Activated naive CD4-positive, alpha-beta T cell treated with anti-CD3 and anti-CD28 coated beads, Interleukin-2, amount 10 ng/mL, durations not matched to agents 7 days and 5 days (primary cell): ENCODE data around the gene AFM.

ENCODE experiments used
- CTCF ChIA-PET: fragments of 350-600 bp; sonication (Branson Sonifier 250); formaldehyde crosslinking; loops from one replicate; lab custom pipeline; 2021; ENCODE audit warnings: antibody characterized with exemption; lab: Charles Lee
- DNase-seq: peaks from one replicate; pipeline ENCODE4 v3.0.0-alpha.2; 2020
- H3K27ac Mint-ChIP-seq: one replicate; pipeline ENCODE4 v1.8.0; 2021; ENCODE audit warnings: mild to moderate bottlenecking, moderate library complexity, mixed read lengths
- H3K27me3 Mint-ChIP-seq: one replicate; pipeline ENCODE4 v1.8.0; 2021; ENCODE audit warnings: mild to moderate bottlenecking, mixed read lengths
- H3K36me3 Mint-ChIP-seq: one replicate; pipeline ENCODE4 v1.8.0; 2021; ENCODE audit warnings: mixed read lengths
- H3K4me1 Mint-ChIP-seq: one replicate; pipeline ENCODE4 v1.8.0; 2021; ENCODE audit warnings: mixed read lengths
- H3K4me3 Mint-ChIP-seq: one replicate; pipeline ENCODE4 v1.8.0; 2021; ENCODE audit warnings: mild to moderate bottlenecking, moderate library complexity, mixed read lengths
- H3K9me3 Mint-ChIP-seq: one replicate; pipeline ENCODE4 v1.8.0; 2021; ENCODE audit warnings: mixed read lengths

Gene AFM

GRCh38 chr4:73481358-73481757, at the start of gene AFM:
Gene AFM, plus strand, starts transcription at chr4:73481745. Its CDS starts 31 bp downstream, at chr4:73481776.
- H3K27ac Mint-ChIP-seq = no peak within 1 kb of the TSS
- peaks cover 4% of the 10 kb centered on the region for H3K27me3 Mint-ChIP-seq
- DNase-seq = no peak
- no peak within 1 kb of the TSS for H3K4me3 Mint-ChIP-seq
- no peaks in the 10 kb centered on the region for H3K4me1 Mint-ChIP-seq
- CTCF ChIA-PET = no interaction called here
- H3K36me3 Mint-ChIP-seq = no peaks in the 10 kb centered on the region
- H3K9me3 Mint-ChIP-seq = peaks cover 1% of the 10 kb centered on the region

- no peaks in the 10 kb centered on the region for H3K4me1 Mint-ChIP-seq
- CTCF ChIA-PET = no interaction called here
Observed at GRCh38 chr4:73431813-73432168, 49.8 kb upstream of the AFM start.

GRCh38 chr4:73432169-73433000, 49.2 kb upstream of the AFM start:
- no peak overlapping the region for H3K4me3 Mint-ChIP-seq
- H3K9me3 Mint-ChIP-seq = no peaks in the 10 kb centered on the region
- H3K4me1 Mint-ChIP-seq = no peaks in the 10 kb centered on the region
- CTCF ChIA-PET = interaction anchor here (1.4 kb wide), 1 partner anchor 14 kb away, joined by 3 read pairs; no protein-coding TSS in a partner anchor
- no peaks in the 10 kb centered on the region for H3K36me3 Mint-ChIP-seq
- no peaks in the 10 kb centered on the region for H3K27me3 Mint-ChIP-seq
- no peak overlapping the region for H3K27ac Mint-ChIP-seq
- DNase-seq = no peak

More at GRCh38 chr4:73431813-73432168, 49.8 kb upstream of the AFM start:
- no peaks in the 10 kb centered on the region for H3K9me3 Mint-ChIP-seq
- DNase-seq = no peak
- no peaks in the 10 kb centered on the region for H3K27me3 Mint-ChIP-seq
- H3K4me3 Mint-ChIP-seq = no peak overlapping the region
- no peaks in the 10 kb centered on the region for H3K36me3 Mint-ChIP-seq
- no peak overlapping the region for H3K27ac Mint-ChIP-seq

GRCh38 chr4:73433140-73433539, 48.4 kb upstream of the AFM start:
- Mint-ChIP-seq H3K27ac (no peak overlapping the region), H3K27me3 (no peaks in the 10 kb centered on the region), H3K9me3 (no peaks in the 10 kb centered on the region), H3K4me1 (no peaks in the 10 kb centered on the region), H3K4me3 (no peak overlapping the region), H3K36me3 (no peaks in the 10 kb centered on the region)
- no peak for DNase-seq
- CTCF ChIA-PET = interaction anchor here (1.4 kb wide), 1 partner anchor 13 kb away, joined by 3 read pairs; no protein-coding TSS in a partner anchor

GRCh38 chr4:73434311-73434710, 47.2 kb upstream of the AFM start:
- H3K9me3 Mint-ChIP-seq = no peaks in the 10 kb centered on the region
- H3K4me1 Mint-ChIP-seq = no peaks in the 10 kb centered on the region
- no peak overlapping the region for H3K4me3 Mint-ChIP-seq
- H3K27ac Mint-ChIP-seq = no peak overlapping the region
- no peaks in the 10 kb centered on the region for H3K36me3 Mint-ChIP-seq
- DNase-seq = no peak
- H3K27me3 Mint-ChIP-seq = no peaks in the 10 kb centered on the region
- CTCF ChIA-PET = no interaction called here

- Mint-ChIP-seq H3K36me3 (no peaks in the 10 kb centered on the region), H3K27me3 (no peaks in the 10 kb centered on the region), H3K4me3 (no peak within 1 kb of the TSS), H3K27ac (no peak within 1 kb of the TSS), H3K4me1 (no peaks in the 10 kb centered on the region), H3K9me3 (no peaks in the 10 kb centered on the region)
- no peak for DNase-seq
- CTCF ChIA-PET = no interaction called here
Observed at GRCh38 chr4:73435984-73436383, 45.6 kb upstream of the AFM start, which contains the start of gene AFP. Gene AFP, plus strand, starts transcription at chr4:73436221. Its CDS starts 42 bp downstream, at chr4:73436263.

- H3K4me1 Mint-ChIP-seq = no peaks in the 10 kb centered on the region
- H3K4me3 Mint-ChIP-seq = no peak overlapping the region
- DNase-seq = no peak
- CTCF ChIA-PET = interaction anchor here (1.1 to 1.5 kb wide), 2 partner anchors 8 to 9 kb away, joined by 3 to 4 read pairs; no protein-coding TSS in a partner anchor
- no peaks in the 10 kb centered on the region for H3K27me3 Mint-ChIP-seq
- no peaks in the 10 kb centered on the region for H3K9me3 Mint-ChIP-seq
- no peak overlapping the region for H3K27ac Mint-ChIP-seq
- no peaks in the 10 kb centered on the region for H3K36me3 Mint-ChIP-seq
Observed at GRCh38 chr4:73436674-73437557, 44.6 kb upstream of the AFM start.

GRCh38 chr4:73437558-73437956, 44.0 kb upstream of the AFM start:
- Mint-ChIP-seq H3K27me3 (no peaks in the 10 kb centered on the region), H3K9me3 (no peaks in the 10 kb centered on the region), H3K27ac (no peak overlapping the region), H3K4me1 (no peaks in the 10 kb centered on the region), H3K4me3 (no peak overlapping the region), H3K36me3 (no peaks in the 10 kb centered on the region)
- DNase-seq = no peak
- CTCF ChIA-PET = interaction anchor here (1.1 to 1.5 kb wide), 2 partner anchors 9 kb away, joined by 3 to 4 read pairs; no protein-coding TSS in a partner anchor

GRCh38 chr4:73438048-73438447, 43.5 kb upstream of the AFM start:
- no peaks in the 10 kb centered on the region for H3K36me3 Mint-ChIP-seq
- H3K27me3 Mint-ChIP-seq = no peaks in the 10 kb centered on the region
- DNase-seq = no peak
- CTCF ChIA-PET = interaction anchor here (1.5 kb wide), 1 partner anchor 10 kb away, joined by 3 read pairs; no protein-coding TSS in a partner anchor
- H3K27ac Mint-ChIP-seq = no peak overlapping the region
- no peak overlapping the region for H3K4me3 Mint-ChIP-seq
- no peaks in the 10 kb centered on the region for H3K4me1 Mint-ChIP-seq
- no peaks in the 10 kb centered on the region for H3K9me3 Mint-ChIP-seq

- CTCF ChIA-PET = interaction anchor here (1.5 kb wide), 1 partner anchor 10 kb away, joined by 3 read pairs; no protein-coding TSS in a partner anchor
- Mint-ChIP-seq H3K9me3 (no peaks in the 10 kb centered on the region), H3K36me3 (no peaks in the 10 kb centered on the region), H3K27ac (no peak overlapping the region), H3K4me1 (no peaks in the 10 kb centered on the region), H3K4me3 (no peak overlapping the region), H3K27me3 (no peaks in the 10 kb centered on the region)
- DNase-seq = no peak
Observed at GRCh38 chr4:73438582-73439215, 42.8 kb upstream of the AFM start.

GRCh38 chr4:73439445-73439844, 42.1 kb upstream of the AFM start:
- CTCF ChIA-PET = no interaction called here
- no peaks in the 10 kb centered on the region for H3K9me3 Mint-ChIP-seq
- H3K27ac Mint-ChIP-seq = no peak overlapping the region
- no peaks in the 10 kb centered on the region for H3K27me3 Mint-ChIP-seq
- no peak overlapping the region for H3K4me3 Mint-ChIP-seq
- H3K4me1 Mint-ChIP-seq = no peaks in the 10 kb centered on the region
- no peak for DNase-seq
- H3K36me3 Mint-ChIP-seq = no peaks in the 10 kb centered on the region

GRCh38 chr4:73439991-73440390, 41.6 kb upstream of the AFM start:
- DNase-seq = no peak
- no peaks in the 10 kb centered on the region for H3K27me3 Mint-ChIP-seq
- CTCF ChIA-PET = no interaction called here
- no peak overlapping the region for H3K27ac Mint-ChIP-seq
- no peak overlapping the region for H3K4me3 Mint-ChIP-seq
- no peaks in the 10 kb centered on the region for H3K36me3 Mint-ChIP-seq
- H3K9me3 Mint-ChIP-seq = no peaks in the 10 kb centered on the region
- no peaks in the 10 kb centered on the region for H3K4me1 Mint-ChIP-seq

GRCh38 chr4:73440653-73441052, 40.9 kb upstream of the AFM start:
- Mint-ChIP-seq H3K9me3 (no peaks in the 10 kb centered on the region), H3K4me1 (no peaks in the 10 kb centered on the region), H3K36me3 (no peaks in the 10 kb centered on the region), H3K27ac (no peak overlapping the region), H3K27me3 (no peaks in the 10 kb centered on the region), H3K4me3 (no peak overlapping the region)
- DNase-seq = no peak
- CTCF ChIA-PET = no interaction called here

GRCh38 chr4:73442275-73442674, 39.3 kb upstream of the AFM start:
- H3K36me3 Mint-ChIP-seq = no peaks in the 10 kb centered on the region
- H3K9me3 Mint-ChIP-seq = no peaks in the 10 kb centered on the region
- H3K4me1 Mint-ChIP-seq = no peaks in the 10 kb centered on the region
- no peak for DNase-seq
- CTCF ChIA-PET = no interaction called here
- no peak overlapping the region for H3K4me3 Mint-ChIP-seq
- no peak overlapping the region for H3K27ac Mint-ChIP-seq
- no peaks in the 10 kb centered on the region for H3K27me3 Mint-ChIP-seq
